MCF 10A (cell line): Measurements from ENCODE around the gene LRRC32. TPM values are rescaled to one million over a fixed set of nuclear protein-coding genes. Genes with fewer than 3 reads are reported as not detected.

Source experiments
- BruUV-seq: library from RNA; stranded (reverse); fragments of 400-500 nt; replicated peaks from 2 replicates; lab custom pipeline; 2021; lab: Mats Ljungman, UMichigan
- CTCF ChIA-PET: fragments of 300-600 bp; sonication (Branson Sonifier 250); formaldehyde crosslinking; extraction: SDS; loops from one replicate; lab custom pipeline; 2021; ENCODE audit warnings: antibody characterized with exemption, inconsistent platforms; lab: Yijun Ruan, JAX
- POLR2A ChIA-PET: fragments of 300-600, 350-650 bp; sonication (Branson Sonifier 250); formaldehyde crosslinking; extraction: SDS; loops from one replicate; lab custom pipeline; 2020; ENCODE audit warnings: antibody characterized with exemption, inconsistent platforms; lab: Yijun Ruan, JAX
- DNase-seq: peaks from one replicate; pipeline ENCODE4 v3.0.0-alpha.2; 2018; ENCODE audit not compliant: unreplicated experiment
- H3K27ac Mint-ChIP-seq: one replicate; pipeline ENCODE4 v1.8.0; 2022; ENCODE audit warnings: mild to moderate bottlenecking, low read depth, mixed read lengths; ENCODE audit not compliant: unreplicated experiment
- H3K27me3 Mint-ChIP-seq: one replicate; pipeline ENCODE4 v1.8.0; 2022; ENCODE audit warnings: mixed read lengths; ENCODE audit not compliant: insufficient read depth, unreplicated experiment
- H3K36me3 Mint-ChIP-seq: one replicate; pipeline ENCODE4 v1.8.0; 2022; ENCODE audit warnings: mild to moderate bottlenecking, moderate library complexity, mixed read lengths; ENCODE audit not compliant: insufficient read depth, unreplicated experiment
- H3K4me1 Mint-ChIP-seq: one replicate; pipeline ENCODE4 v1.8.0; 2022; ENCODE audit warnings: mixed read lengths; ENCODE audit not compliant: insufficient read depth, unreplicated experiment
- H3K4me3 Mint-ChIP-seq: one replicate; pipeline ENCODE4 v1.8.0; 2022; ENCODE audit warnings: mild to moderate bottlenecking, moderate library complexity, mixed read lengths; ENCODE audit not compliant: unreplicated experiment
- H3K9me3 Mint-ChIP-seq: one replicate; pipeline ENCODE4 v1.8.0; 2022; ENCODE audit warnings: mixed read lengths; ENCODE audit not compliant: unreplicated experiment
- CTCF ChIP-seq: fragments of 200-600 bp; IDR thresholded peaks from one replicate; pipeline ENCODE4 v1.8.0; 2022; ENCODE audit warnings: antibody characterized with exemption, mild to moderate bottlenecking; ENCODE audit not compliant: unreplicated experiment
- intact Hi-C: fragments of 100-400 bp; cut with micrococcal nuclease; formaldehyde crosslinking; loops from 2 replicates; pipeline ENCODE4 v1.14.1; 2022
- total RNA-seq: library from RNA; stranded (reverse); gene quantifications from 2 replicates; pipeline ENCODE4 v1.2.3, GENCODE V29; 2022

LRRC32 gene
- total RNA-seq, 1 experiment from 2014 or later = not detected

GRCh38 chr11:76713499-76713898 is 43.0 kb upstream of the LRRC32 start:
- Mint-ChIP-seq H3K4me3 (no peak overlapping the region), H3K4me1 (no peaks in the 10 kb centered on the region), H3K27me3 (no peaks in the 10 kb centered on the region), H3K27ac (no peak overlapping the region), H3K36me3 (no peaks in the 10 kb centered on the region), H3K9me3 (no peaks in the 10 kb centered on the region)
- TF ChIP-seq CTCF = no peak
- DNase-seq = no peak
- CTCF ChIA-PET = interaction anchor here (0.7 to 2.3 kb wide), 2 partner anchors 9 to 380 kb away, joined by 5 to 8 read pairs; no protein-coding TSS in a partner anchor
- no TSS peak for BruUV-seq
- POLR2A ChIA-PET = no interaction called here
- intact Hi-C loops = no loop called here

GRCh38 chr11:76712125-76712524 is 41.6 kb upstream of the LRRC32 start:
- no TSS peak for BruUV-seq
- no peak for TF ChIP-seq CTCF
- H3K27me3 Mint-ChIP-seq = no peaks in the 10 kb centered on the region
- ChIA-PET POLR2A (interaction anchor here (0.8 kb wide), 1 partner anchor 9 kb away, joined by 3 read pairs; no protein-coding TSS in a partner anchor), CTCF (interaction anchor here (0.6 kb wide), 2 partner anchors 8 to 13 kb away, joined by 3 read pairs; no protein-coding TSS in a partner anchor)
- DNase-seq = no peak
- no peaks in the 10 kb centered on the region for H3K4me1 Mint-ChIP-seq
- H3K27ac Mint-ChIP-seq = no peak overlapping the region
- H3K36me3 Mint-ChIP-seq = no peaks in the 10 kb centered on the region
- intact Hi-C loops = no loop called here
- no peak overlapping the region for H3K4me3 Mint-ChIP-seq
- H3K9me3 Mint-ChIP-seq = no peaks in the 10 kb centered on the region

GRCh38 chr11:76709756-76710155 is 39.2 kb upstream of the LRRC32 start:
- Mint-ChIP-seq H3K27me3 (peaks cover 6% of the 10 kb centered on the region), H3K9me3 (peaks cover 7% of the 10 kb centered on the region), H3K36me3 (no peaks in the 10 kb centered on the region), H3K27ac (no peak overlapping the region), H3K4me3 (no peak overlapping the region), H3K4me1 (no peaks in the 10 kb centered on the region)
- intact Hi-C loops = no loop called here
- ChIA-PET CTCF (interaction anchor here (0.5 to 1.2 kb wide), 2 partner anchors 12 to 32 kb away, joined by 3 to 4 read pairs; no protein-coding TSS in a partner anchor), POLR2A (no interaction called here)
- no peak for DNase-seq
- BruUV-seq = no TSS peak
- TF ChIP-seq CTCF = no peak

DNA sequence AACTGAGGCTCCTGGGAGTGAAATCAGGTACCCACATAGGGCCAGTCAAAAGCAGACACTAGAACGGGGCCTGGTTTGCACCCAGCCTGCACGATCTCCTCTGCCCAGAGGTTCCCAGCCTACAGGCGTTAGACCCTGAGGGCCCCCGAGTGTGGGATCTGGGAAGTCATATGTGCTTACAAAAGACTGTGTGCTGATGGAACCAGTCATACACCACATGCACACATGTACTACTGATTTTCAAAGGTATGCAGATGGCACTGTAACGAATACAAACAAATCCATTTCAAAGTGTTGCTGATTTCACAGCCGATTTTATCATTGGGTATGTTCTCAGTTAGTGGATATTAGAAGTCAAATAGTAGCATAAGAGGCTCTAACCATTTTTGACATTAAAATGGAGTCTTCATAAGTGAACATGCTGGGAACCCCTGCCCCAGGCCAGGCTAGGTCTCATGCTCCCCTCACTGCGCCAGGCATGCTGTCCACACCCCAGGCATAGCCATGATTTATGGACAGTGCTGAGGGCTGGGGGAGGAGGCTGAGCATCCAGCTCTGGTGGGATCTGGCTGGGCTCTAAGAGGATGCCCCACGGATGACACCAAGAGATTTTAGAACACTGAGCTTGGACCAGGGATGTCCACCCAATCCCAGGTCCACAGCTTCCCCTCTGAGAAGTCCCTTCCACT is 38.6 kb upstream of the LRRC32 start:
- CTCF ChIA-PET = interaction anchor here (0.5 to 3.2 kb wide), 3 partner anchors 13 to 31 kb away, joined by 3 to 14 read pairs (median 4); no protein-coding TSS in a partner anchor
- H3K4me3 Mint-ChIP-seq = no peak overlapping the region
- intact Hi-C loops = no loop called here
- H3K36me3 Mint-ChIP-seq = no peaks in the 10 kb centered on the region
- BruUV-seq = no TSS peak
- no peak for DNase-seq
- POLR2A ChIA-PET = no interaction called here
- peaks cover 13% of the 10 kb centered on the region for H3K27me3 Mint-ChIP-seq
- H3K27ac Mint-ChIP-seq = no peak overlapping the region
- H3K9me3 Mint-ChIP-seq = peaks cover 13% of the 10 kb centered on the region
- no peak for TF ChIP-seq CTCF
- H3K4me1 Mint-ChIP-seq = no peaks in the 10 kb centered on the region
